Right ventricle myocardium superior (tissue), 1 donor: ENCODE data around the gene PAX2. TPM values are rescaled to one million over a fixed set of nuclear protein-coding genes. Genes with fewer than 3 reads are reported as not detected.

Source experiments
- ATAC-seq: fragments of 200-7000 bp; cut with Tn5 transposase; one replicate; pipeline ENCODE4 v1.9.1; 2020; ENCODE audit warnings: mild to moderate bottlenecking; ENCODE audit not compliant: poor library complexity
- DNase-seq: peaks from one replicate; pipeline ENCODE4 v3.0.0-alpha.2; 2020
- intact Hi-C: fragments of 100-400 bp; cut with DNase I; formaldehyde crosslinking; loops from one replicate; pipeline ENCODE4 v1.11.2; 2022
- total RNA-seq: library from RNA; stranded (reverse); fragmentation: NEBNext Ultra II Directional; extraction: Animal tissue kit (Norgen Biotek cat#: 25700); gene quantifications from one replicate; pipeline ENCODE4 v1.2.1, GENCODE V29; 2021
- donor health status: DM: no; HTN: yes; CAD: no; lungs with severe emphysema.

PAX2 gene
- total RNA-seq, 1 donor from 2014 or later: not detected

DNA sequence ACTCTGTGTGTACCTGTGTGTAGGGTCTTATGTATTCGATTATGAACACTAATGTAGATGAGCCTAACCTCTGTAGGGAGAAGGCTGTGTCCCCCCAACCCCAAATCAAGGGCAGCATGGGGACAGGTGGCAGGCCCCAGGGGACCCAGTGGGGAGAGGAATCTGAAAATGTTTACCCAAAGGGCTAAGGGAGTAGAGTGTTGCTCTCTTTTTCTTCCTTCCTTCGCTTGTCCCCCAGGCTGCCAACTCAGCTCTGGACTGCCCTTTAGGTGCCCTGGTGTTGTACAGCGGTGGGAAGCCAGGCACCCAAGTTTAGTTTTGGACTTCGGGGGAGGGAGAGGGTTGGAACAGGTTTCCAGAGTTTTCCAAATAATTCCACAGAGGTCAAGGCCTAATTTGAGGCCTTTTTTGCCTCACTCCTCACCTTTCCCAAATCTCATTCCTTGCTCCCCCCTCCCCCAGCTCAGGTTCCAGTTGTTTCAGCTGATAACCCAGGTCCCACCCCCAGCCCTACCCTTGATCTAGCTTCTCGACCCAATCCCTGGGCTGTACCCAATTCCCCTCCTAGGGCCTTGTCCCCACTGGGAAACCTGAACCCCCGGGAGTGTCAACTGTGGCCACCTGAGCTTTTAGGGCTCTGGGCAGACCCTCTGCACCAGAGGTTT lies 9.1 kb upstream of the PAX2 start:
- no peak for ATAC-seq
- intact Hi-C loops: no loop called here

GRCh38 chr10:100736809-100737354 lies 8.5 kb upstream of the PAX2 start:
- DNase-seq (no peak), ATAC-seq (no peak)
- intact Hi-C loops: no loop called here

More for the DNA sequence above, 9.1 kb upstream of the PAX2 start:
- no peak for DNase-seq

DNA sequence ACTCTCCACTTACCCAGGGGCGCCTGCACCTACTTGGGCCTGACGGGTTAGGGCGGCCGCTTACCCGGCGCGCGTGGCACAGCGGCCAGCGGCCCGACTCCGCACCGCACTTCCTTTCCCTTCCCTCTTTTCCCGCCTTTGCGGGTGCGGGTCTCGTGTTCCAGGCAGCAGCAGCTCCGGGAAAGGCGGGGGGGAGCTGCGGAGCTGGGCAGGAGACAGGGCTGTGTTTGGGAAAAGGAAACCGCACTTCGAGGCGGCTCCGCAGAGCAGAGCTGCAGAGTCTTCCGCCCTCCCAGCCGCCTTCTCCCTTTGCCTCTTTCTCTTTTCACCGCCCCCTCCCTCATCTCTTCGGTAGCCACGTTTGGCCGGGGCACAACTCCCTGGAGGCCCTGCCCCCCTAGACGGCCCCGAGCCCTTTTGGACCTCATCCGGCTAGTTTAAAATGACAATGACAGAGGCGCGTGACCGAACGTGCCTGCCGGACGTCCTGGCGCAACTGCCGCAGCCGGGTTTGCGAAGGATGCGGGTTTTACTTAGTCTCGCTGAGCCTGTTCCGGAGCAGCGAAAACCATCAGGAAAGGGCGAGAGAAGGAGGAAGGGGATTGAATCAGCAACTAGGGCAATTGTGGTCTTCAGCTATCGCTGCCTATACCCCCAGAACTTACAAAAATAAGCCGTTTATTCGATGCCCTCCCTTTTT lies 7.9 kb upstream of the PAX2 start:
- intact Hi-C loops: no loop called here
- no peak for DNase-seq
- no peak for ATAC-seq

- ATAC-seq: no peak
- no peak for DNase-seq
- intact Hi-C loops: no loop called here
Observed at GRCh38 chr10:100738055-100738827, 7.1 kb upstream of the PAX2 start.

DNA sequence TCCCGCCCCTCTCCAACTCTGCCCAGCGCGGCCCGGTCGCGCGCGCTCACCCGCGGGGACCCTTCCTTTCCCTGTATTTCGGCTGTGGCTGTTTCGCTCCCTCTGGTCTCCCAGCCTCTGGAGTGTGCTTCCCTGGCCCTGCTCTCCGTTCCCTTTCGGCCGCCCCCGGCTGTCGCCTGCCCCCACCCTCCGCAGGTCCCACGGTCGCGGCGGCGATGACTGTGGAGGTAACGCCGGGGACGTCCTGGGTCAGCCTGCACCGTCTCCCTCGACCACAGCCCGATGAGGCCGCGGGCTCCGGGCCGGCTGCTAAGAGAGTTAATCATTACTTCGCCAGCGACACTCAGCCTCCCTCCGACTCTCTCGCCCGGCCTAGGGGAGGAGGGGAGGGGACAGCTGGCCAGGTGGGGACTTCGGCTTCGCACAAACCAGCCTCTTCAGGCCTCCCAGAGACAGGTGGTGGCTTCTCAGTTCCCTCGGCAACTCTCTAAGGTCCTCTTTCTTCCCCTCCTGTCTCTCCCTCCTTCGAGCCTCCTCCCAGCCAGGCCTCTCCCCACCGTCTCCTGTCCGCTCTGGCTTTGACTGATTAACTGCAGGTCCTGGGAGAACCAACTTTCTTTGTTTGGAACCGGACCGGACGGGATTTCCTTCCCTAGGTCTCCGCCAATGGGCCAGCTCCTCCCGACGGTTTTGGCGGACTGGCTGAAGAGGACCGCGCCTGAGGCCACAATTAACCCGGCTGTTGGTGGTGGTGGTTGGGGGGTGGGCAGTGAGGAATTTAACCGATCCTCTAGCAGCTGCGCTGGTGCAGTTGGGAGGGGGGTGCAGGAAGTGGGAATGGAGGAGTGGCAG lies 5.6 kb upstream of the PAX2 start:
- intact Hi-C loops: no loop called here
- DNase-seq: no peak
- ATAC-seq: no peak

- intact Hi-C loops: no loop called here
- ATAC-seq: no peak
- no peak for DNase-seq
Observed at GRCh38 chr10:100740476-100741377, 4.7 kb upstream of the PAX2 start.

- DNase-seq (no peak), ATAC-seq (no peak)
- intact Hi-C loops: no loop called here
Observed at GRCh38 chr10:100741378-100742075, 3.9 kb upstream of the PAX2 start.

GRCh38 chr10:100742076-100742771 lies 3.2 kb upstream of the PAX2 start:
- DNase-seq: no peak
- ATAC-seq: no peak
- intact Hi-C loops: no loop called here

DNA sequence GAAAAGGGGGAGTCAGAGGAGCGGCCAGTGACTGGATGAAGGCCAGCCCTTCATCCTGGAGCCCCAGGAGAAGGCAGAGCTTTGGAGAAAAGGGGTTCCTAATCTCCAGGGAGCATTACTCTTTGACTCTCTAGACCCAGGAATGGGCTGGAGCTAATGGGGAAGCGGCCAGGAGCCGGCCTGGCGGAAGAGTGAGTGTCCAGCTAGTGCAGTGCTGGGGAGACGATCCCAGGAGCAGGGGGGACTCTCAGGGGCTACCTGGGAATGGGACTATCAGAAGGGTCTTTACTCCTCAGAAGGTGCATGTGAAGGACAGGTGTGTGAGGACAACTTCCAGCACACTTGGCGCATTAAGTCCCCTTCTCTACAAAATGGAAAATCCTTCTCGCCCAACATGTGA lies 2.4 kb upstream of the PAX2 start:
- DNase-seq (no peak), ATAC-seq (no peak)
- intact Hi-C loops: no loop called here

GRCh38 chr10:100743626-100744135 lies 1.7 kb upstream of the PAX2 start:
- intact Hi-C loops: no loop called here
- ATAC-seq: peak; percentile 72
- no peak for DNase-seq

DNA sequence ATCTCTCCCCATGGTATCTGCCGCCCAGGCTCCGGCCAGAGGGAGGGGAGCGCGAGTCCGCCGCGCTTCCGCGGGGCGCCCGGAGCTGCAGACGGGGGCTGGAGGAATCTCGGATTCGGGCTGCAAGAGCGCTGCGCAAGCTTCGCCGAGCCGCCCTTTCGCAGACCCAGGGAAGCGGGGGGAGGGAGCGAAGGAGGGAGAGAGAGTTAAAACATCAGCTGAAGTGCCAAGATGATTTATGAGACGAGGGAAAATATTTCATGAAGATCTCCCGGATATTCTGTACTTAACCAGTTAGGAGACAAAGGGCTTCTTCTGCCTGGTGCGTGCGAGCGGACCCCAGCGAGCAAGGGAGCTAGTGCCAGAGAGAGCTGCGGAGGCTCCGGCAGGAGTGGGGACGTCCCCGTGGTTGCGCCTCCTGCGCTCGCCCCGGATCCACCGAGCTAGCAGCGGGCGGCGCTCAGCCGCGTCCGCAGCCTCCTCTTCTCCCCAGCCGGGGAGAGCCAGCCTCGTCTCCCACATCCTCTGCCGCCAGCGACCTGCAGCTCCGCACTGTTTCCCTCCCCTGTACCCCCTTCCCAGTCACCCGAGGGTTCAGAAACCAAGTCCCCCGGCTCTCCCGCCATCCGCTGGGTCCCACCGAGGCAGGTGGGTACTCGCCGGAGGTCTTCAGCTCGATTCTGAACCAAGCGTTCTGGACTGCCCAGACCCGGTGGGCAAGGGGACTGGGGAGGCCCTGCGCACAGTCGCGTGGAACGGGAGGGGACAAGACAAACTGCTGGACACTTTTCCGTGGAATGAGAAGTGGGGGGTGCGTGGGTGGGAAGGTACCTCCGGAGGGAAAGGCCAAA lies 1.0 kb upstream of the PAX2 start:
- intact Hi-C loops: no loop called here
- ATAC-seq (no peak), DNase-seq (no peak)

DNA sequence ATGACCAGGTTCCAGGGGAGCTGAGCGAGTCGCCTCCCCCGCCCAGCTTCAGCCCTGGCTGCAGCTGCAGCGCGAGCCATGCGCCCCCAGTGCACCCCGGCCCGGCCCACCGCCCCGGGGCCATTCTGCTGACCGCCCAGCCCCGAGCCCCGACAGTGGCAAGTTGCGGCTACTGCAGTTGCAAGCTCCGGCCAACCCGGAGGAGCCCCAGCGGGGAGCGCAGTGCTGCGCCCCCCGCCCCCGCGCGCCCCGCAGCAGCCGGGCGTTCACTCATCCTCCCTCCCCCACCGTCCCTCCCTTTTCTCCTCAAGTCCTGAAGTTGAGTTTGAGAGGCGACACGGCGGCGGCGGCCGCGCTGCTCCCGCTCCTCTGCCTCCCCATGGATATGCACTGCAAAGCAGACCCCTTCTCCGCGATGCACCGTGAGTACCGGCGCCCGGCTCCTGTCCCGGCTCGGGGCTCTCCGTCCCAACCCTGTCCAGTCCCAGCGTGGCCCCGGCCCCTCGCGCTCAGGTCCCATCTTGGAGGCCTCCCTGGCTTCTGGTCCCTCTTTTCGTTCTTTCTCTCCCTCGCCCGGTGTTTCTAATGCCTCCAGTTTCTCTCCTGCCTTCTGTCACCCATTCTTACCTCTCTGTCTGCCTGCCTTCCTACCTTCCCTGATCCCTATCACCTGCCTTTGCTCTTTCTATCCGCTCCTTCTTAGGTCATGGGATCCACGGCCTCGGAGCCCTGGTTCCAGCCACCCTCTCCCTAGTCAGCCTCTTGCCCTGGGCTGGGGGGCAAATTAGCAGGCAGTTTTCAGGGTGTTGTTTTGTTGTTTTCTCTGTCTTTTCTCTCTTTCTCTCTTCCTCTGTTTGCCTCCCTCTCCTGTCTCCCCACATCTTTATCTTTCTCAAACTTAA lies 751 bp downstream of the PAX2 start:
- no peak for DNase-seq
- intact Hi-C loops: no loop called here
- ATAC-seq: no peak

GRCh38 chr10:100746784-100747455 lies 1.5 kb downstream of the PAX2 start:
- ATAC-seq (no peak), DNase-seq (no peak)
- intact Hi-C loops: no loop called here
